ENCODE data around the gene RCCD1. TPM values are rescaled to one million over a fixed set of nuclear protein-coding genes. Genes with fewer than 3 reads are reported as not detected.

RCCD1 gene
- total and polyA plus RNA-seq, 2 of the 8 experiments (the other 6 are each of a cell fraction or from before 2014, with no cell fraction given): 9.9 to 18.8 TPM

GRCh38 chr15:90991587-90992285, 37.1 kb downstream of the RCCD1 start (continued):
- no peak for TF ChIP-seq CBX5 (IDR thresholded peaks at IDR 0.05; ENCODE audit: low read depth, low read length)
- TF ChIP-seq EZH2 (IDR thresholded peaks at IDR 0.05; ENCODE audit: low read depth, low read length, severe bottlenecking): no peak
- TF ChIP-seq FOSL1 (IDR thresholded peaks at IDR 0.05; ENCODE audit: insufficient read depth, low read depth, low read length): no peak
- TF ChIP-seq JUN (IDR thresholded peaks at IDR 0.05; ENCODE audit: low read depth, low read length): no peak
- TF ChIP-seq MAX (IDR thresholded peaks at IDR 0.05): no peak
- no peak for TF ChIP-seq RAD21 (IDR thresholded peaks at IDR 0.05 in 1 of 2, conservative IDR thresholded peaks at IDR 0.05 in 1 of 2; ENCODE audit: low read depth in 2 of 2, low read length in 2 of 2)

All from H1 (cell line).